ENCODE data around the gene RPS14.

- TF ChIP-seq CTCF (IDR thresholded peaks at IDR 0.05) (no peak), POLR2A (IDR thresholded peaks at IDR 0.05) (no peak), EP300 (IDR thresholded peaks at IDR 0.05) (no peak)
Observed at GRCh38 chr5:150422075-150422474, 27.5 kb downstream of the RPS14 start.
